Activated T-helper 1 cell treated with Interleukin-2 at 50 U/mL for 16 hours (primary cell): Measurements from ENCODE around the gene KMT2E.

Source experiments
- DNase-seq: peaks from one replicate; pipeline ENCODE4 v3.0.0-alpha.2; 2020; ENCODE audit warnings: low read depth

KMT2E gene

GRCh38 chr7:105131890-105132289 is 117.9 kb downstream of the KMT2E start:
- DNase-seq, result no peak

- no peak for DNase-seq
Observed at GRCh38 chr7:105132335-105132734, 118.3 kb downstream of the KMT2E start.

- no peak for DNase-seq
Observed at GRCh38 chr7:105132835-105133234, 118.8 kb downstream of the KMT2E start.

GRCh38 chr7:105133358-105133757 is 119.4 kb downstream of the KMT2E start:
- DNase-seq, result no peak

- no peak for DNase-seq
Observed at GRCh38 chr7:105133986-105134655, 120.1 kb downstream of the KMT2E start.

- DNase-seq, result no peak
Observed at GRCh38 chr7:105136221-105136620, 122.2 kb downstream of the KMT2E start.

GRCh38 chr7:105137898-105138297 is 123.9 kb downstream of the KMT2E start:
- no peak for DNase-seq

- no peak for DNase-seq
Observed at GRCh38 chr7:105139381-105139780, 125.4 kb downstream of the KMT2E start.

- no peak for DNase-seq
Observed at GRCh38 chr7:105141068-105141467, 127.1 kb downstream of the KMT2E start.

- no peak for DNase-seq
Observed at GRCh38 chr7:105149827-105150226, 135.8 kb downstream of the KMT2E start.

- DNase-seq, result no peak
Observed at GRCh38 chr7:105151152-105151551, 137.1 kb downstream of the KMT2E start.

- DNase-seq, result no peak
Observed at GRCh38 chr7:105153531-105153930, 139.5 kb downstream of the KMT2E start.

- no peak for DNase-seq
Observed at GRCh38 chr7:105154084-105154483, 140.1 kb downstream of the KMT2E start.

- DNase-seq, result no peak
Observed at GRCh38 chr7:105156731-105157130, 142.7 kb downstream of the KMT2E start.

- no peak for DNase-seq
Observed at GRCh38 chr7:105157278-105157677, 143.3 kb downstream of the KMT2E start.

- no peak for DNase-seq
Observed at GRCh38 chr7:105161366-105161765, 147.4 kb downstream of the KMT2E start.
